GM18861 (cell line): ENCODE results near the gene AXIN2.
"Not testable (repeated sequence)": the region's sequence is repeated elsewhere in the genome, so short reads cannot be mapped to it uniquely, and the experiment has no call there.

ENCODE experiments used
- ATAC-seq: cut with Tn5 transposase; IDR thresholded peaks from one replicate; pipeline ENCODE4 v1.9.1; 2021; ENCODE audit not compliant: unreplicated experiment

The AXIN2 gene

GRCh38 chr17:65523411-65523810 is 38.0 kb downstream of the AXIN2 start:
- no peak for ATAC-seq

DNA sequence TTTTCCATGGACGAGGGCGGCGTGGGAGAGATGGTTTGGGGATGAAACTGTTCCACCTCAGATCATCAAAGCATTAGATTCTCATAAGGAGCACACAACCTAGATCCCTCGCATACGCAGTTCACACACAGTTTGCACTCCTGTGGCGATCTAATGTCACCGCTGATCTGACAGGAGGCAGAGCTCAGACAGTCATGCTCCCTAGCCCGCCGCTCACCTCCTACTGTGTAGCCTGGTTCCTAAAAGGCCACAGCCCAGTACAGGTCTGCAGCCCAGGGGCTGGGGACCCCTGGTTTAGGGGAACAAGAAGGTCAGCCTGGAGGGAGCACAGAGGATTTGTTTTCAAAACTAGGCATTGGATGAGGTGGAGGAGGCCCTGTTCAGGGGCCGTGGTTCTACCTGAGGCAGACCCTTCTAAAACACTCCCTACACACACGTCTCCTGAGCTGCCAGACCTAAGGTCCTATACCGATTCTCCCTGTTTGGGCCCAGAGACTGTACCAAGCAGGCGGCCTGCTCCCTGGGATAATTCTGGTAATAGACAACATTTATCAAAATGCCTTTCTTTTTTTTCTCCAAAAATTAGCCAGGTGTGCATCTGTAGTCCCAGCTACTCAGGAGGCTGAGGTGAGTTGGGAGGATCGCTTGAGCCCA is 38.6 kb downstream of the AXIN2 start:
- ATAC-seq = no peak

GRCh38 chr17:65519462-65519861 is 42.0 kb downstream of the AXIN2 start:
- no peak for ATAC-seq

- no peak for ATAC-seq
These were observed 43.2 kb downstream of the AXIN2 start for GRCh38 chr17:65518256-65518655.

DNA sequence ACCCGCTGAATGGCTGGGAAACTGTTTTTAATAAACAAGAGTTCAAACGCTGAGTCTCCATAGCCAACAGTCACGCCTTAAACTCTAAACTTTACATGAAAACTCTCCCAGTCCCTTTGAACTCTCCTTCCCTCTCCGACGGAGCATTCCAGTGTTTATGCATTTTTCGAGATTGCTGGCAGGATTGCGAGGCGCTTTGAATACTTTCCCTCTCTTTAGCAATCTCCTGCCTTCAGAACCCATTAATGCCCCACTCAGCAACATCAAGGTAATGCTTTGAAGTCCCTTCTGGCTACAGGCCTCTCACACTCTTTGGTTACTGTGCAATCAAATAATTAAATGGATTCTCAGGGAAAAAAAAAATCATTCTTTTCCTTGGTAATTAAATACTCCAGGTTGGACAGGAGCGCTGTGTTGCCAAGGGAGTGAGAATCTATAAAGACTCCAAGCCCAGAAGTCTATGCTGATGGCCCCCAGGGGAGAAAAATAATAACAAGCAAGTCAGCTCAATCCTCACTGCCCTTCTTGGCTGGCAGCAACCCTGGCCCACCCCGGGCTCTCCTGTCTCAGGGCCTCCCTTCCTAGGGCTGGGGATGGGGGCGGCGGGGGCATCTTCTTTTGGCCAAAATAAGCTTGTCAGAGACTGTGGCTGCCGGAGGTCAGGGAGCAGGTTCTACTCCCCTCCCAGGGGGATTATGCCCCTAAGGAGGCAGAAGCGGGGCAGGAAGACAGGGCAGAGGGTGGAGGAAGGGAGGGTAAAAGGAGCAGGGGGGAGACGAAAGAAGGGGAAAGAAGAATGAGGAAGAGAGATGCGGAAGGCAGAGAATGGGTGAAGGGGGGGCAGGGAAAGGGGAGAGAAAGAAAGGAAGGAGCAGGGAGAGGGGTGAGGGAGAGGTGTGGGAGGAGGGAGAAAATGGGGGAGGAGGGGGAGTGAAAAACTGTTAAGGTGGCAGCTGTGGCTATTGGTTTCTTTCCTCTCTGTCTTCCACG is 45.2 kb downstream of the AXIN2 start:
- ATAC-seq = no peak

DNA sequence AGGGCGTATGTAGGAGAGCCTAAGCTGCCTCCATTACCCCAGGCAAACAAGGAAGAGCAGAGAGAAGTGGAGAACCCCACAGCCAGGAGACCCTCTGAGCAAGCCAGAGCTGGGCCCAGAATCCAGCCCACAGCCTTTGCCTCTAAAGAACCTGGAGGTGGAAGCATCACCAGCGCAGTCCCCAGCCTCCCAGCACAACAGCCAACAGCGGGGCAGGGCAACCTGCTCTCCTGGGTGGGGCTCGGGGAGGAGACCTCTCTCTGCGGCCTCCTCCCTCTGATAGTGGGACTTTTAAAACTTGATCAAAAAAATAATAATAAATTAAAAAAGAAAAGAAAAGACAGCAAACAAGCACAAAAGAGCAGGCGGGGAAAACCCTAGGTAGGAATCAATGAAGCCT is 45.9 kb downstream of the AXIN2 start:
- no peak for ATAC-seq

- no peak for ATAC-seq
These were observed 46.9 kb downstream of the AXIN2 start for GRCh38 chr17:65514541-65514940.

- ATAC-seq = no peak
These were observed 47.4 kb downstream of the AXIN2 start for GRCh38 chr17:65514082-65514481.

GRCh38 chr17:65511316-65511715 is 50.1 kb downstream of the AXIN2 start:
- ATAC-seq = no peak

GRCh38 chr17:65509032-65509431 is 52.4 kb downstream of the AXIN2 start:
- no peak for ATAC-seq

DNA sequence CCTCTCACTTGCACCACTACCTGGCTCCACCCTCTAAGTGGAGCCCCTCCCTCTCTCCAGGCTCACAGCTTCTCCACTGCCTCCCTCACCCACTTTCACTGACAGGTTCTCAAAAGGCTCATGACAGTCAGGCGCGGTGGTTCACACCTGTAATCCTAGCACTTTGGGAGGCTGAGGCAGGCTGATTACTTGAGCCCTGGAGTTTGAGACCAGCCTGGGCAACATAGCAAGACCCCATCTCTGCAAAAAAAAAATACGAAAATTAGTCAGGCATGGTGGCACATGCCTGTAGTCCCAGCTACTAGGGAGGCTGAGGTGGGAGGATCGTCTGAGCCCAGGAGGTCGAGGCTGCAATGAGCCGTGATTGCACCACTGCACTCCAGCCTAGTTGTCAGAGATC is 56.8 kb downstream of the AXIN2 start:
- not testable (repeated sequence) for ATAC-seq

GRCh38 chr17:65504141-65504540 is 57.3 kb downstream of the AXIN2 start:
- no peak for ATAC-seq

DNA sequence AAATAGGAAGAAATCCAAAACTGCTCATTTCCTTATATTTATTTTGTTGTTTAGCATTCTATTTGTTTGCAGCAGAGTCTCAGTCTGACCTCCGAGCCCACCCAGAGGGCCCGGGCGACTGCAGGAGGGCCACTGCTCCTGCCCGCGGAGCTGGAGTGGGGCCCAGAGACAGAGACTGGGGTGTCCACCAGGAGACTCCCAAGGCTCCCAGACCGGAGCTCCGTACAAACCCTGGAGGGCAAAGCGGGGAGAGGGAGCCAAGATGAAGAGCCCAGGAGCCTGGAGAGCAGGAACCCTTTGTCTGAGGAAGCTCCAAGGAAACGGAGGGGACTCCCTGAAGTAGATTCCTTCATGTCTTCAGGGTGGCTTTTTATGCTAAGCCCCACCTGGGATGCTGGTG is 57.9 kb downstream of the AXIN2 start:
- no peak for ATAC-seq

DNA sequence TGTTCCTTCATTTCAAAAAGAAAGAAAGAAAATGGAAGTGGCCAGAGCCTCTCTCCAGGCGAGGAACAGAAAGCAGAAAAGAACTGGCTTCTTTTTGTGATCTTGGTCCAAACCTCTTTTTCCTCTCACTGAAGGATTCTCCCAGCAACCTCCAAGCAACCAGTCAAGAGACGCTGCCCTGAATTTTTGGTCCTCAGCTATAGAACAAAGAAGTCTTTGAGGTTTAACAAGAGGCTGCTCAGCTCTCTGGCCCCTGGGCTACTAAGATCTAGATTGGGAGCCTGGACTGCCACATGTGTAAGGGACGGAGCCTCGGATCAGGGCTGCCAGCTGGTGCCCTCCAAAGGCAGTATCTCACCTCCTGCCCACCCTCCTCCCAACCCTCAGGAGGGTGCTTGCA is 62.6 kb downstream of the AXIN2 start:
- ATAC-seq = no peak

GRCh38 chr17:65496801-65497200 is 64.6 kb downstream of the AXIN2 start:
- no peak for ATAC-seq

DNA sequence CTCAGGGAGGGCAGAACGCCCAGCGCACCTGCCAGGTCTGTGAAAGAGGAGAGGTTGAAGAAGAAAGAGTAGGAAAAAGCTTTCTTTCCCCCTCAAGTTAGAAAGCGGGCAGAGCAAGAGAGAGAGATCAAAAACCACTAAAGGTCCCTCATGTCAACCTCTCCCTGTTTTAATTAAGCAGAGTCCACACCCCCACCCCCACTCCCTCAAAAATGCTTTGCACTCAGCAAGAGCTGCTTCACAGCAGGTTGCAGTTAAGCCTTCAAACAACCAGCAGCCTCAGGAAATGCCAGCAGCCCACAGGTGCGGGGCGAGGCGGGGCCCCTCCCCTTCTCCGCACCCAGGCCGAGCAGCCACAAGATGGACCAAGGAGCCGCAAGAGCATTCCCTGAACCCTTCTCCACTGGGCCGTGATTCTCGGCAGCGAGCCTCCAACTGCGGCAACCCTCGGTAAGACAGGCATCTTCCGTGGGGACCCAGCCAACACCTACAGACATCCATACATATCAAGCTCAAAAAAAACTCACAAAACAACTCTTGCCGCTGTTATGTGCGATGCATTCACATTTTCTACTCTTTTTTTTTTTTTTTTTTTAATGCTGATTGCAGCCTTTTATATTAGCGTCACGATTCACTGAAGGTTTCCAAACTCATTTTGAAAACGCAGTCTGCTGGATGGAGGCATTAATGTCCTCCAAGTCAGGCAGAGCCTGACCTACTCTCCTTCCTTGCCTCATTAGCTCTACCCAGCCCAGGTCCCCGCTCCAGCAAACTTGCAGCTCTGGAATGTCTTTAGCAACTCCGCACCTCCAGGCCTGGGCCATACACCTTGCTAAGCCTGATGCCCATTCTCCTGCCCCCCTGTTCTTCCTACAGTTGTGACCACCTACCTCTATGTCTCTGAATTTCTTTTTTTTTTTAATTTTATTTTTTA is 66.1 kb downstream of the AXIN2 start:
- no peak for ATAC-seq

- no peak for ATAC-seq
These were observed 71.9 kb downstream of the AXIN2 start for GRCh38 chr17:65489413-65490155.

- no peak for ATAC-seq
These were observed 72.8 kb downstream of the AXIN2 start for GRCh38 chr17:65488665-65489064.

DNA sequence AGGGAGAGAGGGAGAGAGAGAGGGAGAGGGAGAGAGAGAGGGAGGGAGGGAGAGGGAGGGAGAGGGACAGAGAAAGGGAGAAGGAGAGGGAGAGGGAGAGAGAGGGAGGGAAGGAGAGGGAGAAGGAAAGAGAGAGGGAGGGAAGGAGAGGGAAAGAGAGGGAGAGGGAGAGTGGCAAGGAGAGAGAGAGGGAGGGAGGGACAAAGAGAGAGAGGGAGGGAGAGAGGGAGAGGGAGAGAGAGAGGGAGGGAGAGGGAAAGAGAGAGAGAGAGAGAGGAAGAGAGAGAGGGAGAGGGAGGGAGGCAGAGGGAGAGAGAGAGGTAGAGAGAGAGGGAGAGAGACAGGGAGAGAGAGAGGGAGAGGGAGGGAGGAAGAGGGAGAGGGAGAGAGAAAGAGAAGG is 73.5 kb downstream of the AXIN2 start:
- ATAC-seq = no peak

DNA sequence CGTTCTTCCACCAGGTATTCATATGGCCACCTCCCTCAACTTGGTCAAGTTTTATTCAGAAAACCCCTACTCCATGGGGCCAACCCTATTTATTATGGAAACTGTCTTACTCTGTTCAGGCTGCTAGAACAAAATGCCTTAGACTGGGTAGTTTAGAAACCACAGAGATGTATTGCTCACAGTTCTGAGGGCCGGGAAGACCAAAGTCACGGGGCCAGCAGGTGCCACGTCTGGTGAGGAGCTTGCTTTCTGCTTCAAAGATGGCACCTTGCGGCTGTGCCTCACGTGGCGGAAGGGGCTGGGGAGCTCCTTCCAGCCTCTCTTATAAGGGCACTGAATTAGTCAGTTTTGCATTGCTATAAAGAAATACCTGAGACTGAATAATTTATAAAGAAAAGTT is 74.3 kb downstream of the AXIN2 start:
- no peak for ATAC-seq
